Measurements from ENCODE around the gene ZNF177.
"Not testable (repeated sequence)": the region's sequence is repeated elsewhere in the genome, so short reads cannot be mapped to it uniquely, and the experiment has no call there.

GRCh38 chr19:9321756-9322155, 41.1 kb upstream of the ZNF177 start:
- not testable (repeated sequence) for TF ChIP-seq ZNF274 (IDR thresholded peaks at IDR 0.05; ENCODE audit: low read depth, low read length); YY1 (IDR thresholded peaks at IDR 0.05; ENCODE audit: insufficient read depth, insufficient read length); SUZ12 (IDR thresholded peaks at IDR 0.05; ENCODE audit: extremely low read depth, insufficient read depth, insufficient read length)

Measured in NT2/D1 (cell line).